Mesenchymal stem cell (in vitro differentiated cells and primary cell): ENCODE results near the gene GPAT3.
"Not testable (repeated sequence)": the region's sequence is repeated elsewhere in the genome, so short reads cannot be mapped to it uniquely, and the experiment has no call there.

Experiments used
- DNase-seq: peaks from one replicate; pipeline ENCODE4 v3.0.0-alpha.2; 2013
- H2AFZ ChIP-seq: one replicate; pipeline ENCODE4 v1.6.1; 2013; ENCODE audit warnings: low read depth, mild to moderate bottlenecking, control low read depth, inconsistent platforms, low read length, moderate library complexity
- H2AK5ac ChIP-seq: 2 replicates; pipeline ENCODE4 v1.6.1; 2013; ENCODE audit warnings: low read length, moderate library complexity, mild to moderate bottlenecking, inconsistent platforms; ENCODE audit not compliant: severe bottlenecking
- H2BK120ac ChIP-seq: one replicate; pipeline ENCODE4 v1.6.1; 2013; ENCODE audit warnings: low read depth, mild to moderate bottlenecking, inconsistent platforms, low read length, moderate library complexity
- H2BK12ac ChIP-seq, 2 experiments: one replicate each; pipeline ENCODE4 v1.6.1; 2013; ENCODE audit warnings: inconsistent platforms in 2 of 2, low read length in 2 of 2, mild to moderate bottlenecking in 2 of 2, moderate library complexity in 2 of 2, control low read depth in 1 of 2
- H2BK15ac ChIP-seq: one replicate; pipeline ENCODE4 v1.6.1; 2013; ENCODE audit warnings: mild to moderate bottlenecking, low read depth, inconsistent platforms; ENCODE audit not compliant: poor library complexity, severe bottlenecking
- H2BK5ac ChIP-seq: 2 replicates; pipeline ENCODE4 v1.6.1; 2013; ENCODE audit warnings: low read depth, mild to moderate bottlenecking, low read length, control low read depth, inconsistent platforms; ENCODE audit not compliant: poor library complexity, severe bottlenecking
- H3K14ac ChIP-seq, 2 experiments: one replicate each; pipeline ENCODE4 v1.6.1; 2013; ENCODE audit warnings: inconsistent platforms in 2 of 2, low read length in 2 of 2, control low read depth in 1 of 2, mild to moderate bottlenecking in 1 of 2, moderate library complexity in 1 of 2
- H3K18ac ChIP-seq, 2 experiments: one replicate each; pipeline ENCODE4 v1.6.1; 2013; ENCODE audit warnings: inconsistent platforms in 2 of 2, low read length in 2 of 2, control low read depth in 1 of 2, low read depth in 1 of 2, mild to moderate bottlenecking in 1 of 2
- H3K23ac ChIP-seq, 2 experiments: one replicate each; pipeline ENCODE4 v1.6.1; 2013; ENCODE audit warnings: inconsistent platforms in 2 of 2, low read length in 2 of 2, mild to moderate bottlenecking in 2 of 2, moderate library complexity in 2 of 2, control low read depth in 1 of 2
- H3K27ac ChIP-seq: 2 replicates; pipeline ENCODE4 v1.5.1; 2013; ENCODE audit warnings: mild to moderate bottlenecking, moderate library complexity, low read length, control low read depth, inconsistent platforms; ENCODE audit not compliant: poor library complexity, severe bottlenecking
- H3K27me3 ChIP-seq, 2 experiments: 2 replicates each; pipeline versions ENCODE4 v1.6.1 to v1.7.0; 2013; ENCODE audit warnings: low read length in 2 of 2, mild to moderate bottlenecking in 2 of 2, moderate library complexity in 2 of 2, control low read depth in 1 of 2, inconsistent platforms in 1 of 2; ENCODE audit not compliant: control insufficient read depth in 1 of 2, insufficient read depth in 1 of 2
- H3K36me3 ChIP-seq, 2 experiments: 2 replicates each; pipeline versions ENCODE4 v1.6.1 to v1.7.0; 2013; ENCODE audit warnings: low read length in 2 of 2, control low read depth in 1 of 2, inconsistent platforms in 1 of 2, low read depth in 1 of 2, mild to moderate bottlenecking in 1 of 2; ENCODE audit not compliant: insufficient read depth in 2 of 2, control insufficient read depth in 1 of 2
- H3K4ac ChIP-seq, 2 experiments: one replicate each; pipeline ENCODE4 v1.6.1; 2013; ENCODE audit warnings: inconsistent platforms in 2 of 2, low read length in 2 of 2, mild to moderate bottlenecking in 2 of 2, moderate library complexity in 2 of 2, control low read depth in 1 of 2, low read depth in 1 of 2
- H3K4me1 ChIP-seq: 2 replicates; pipeline ENCODE4 v1.6.1; 2013; ENCODE audit warnings: low read depth, low read length, control low read depth; ENCODE audit not compliant: control insufficient read depth, insufficient read depth
- H3K4me2 ChIP-seq: 2 replicates; pipeline ENCODE4 v1.6.1; 2013; ENCODE audit warnings: low read length, mild to moderate bottlenecking, inconsistent platforms; ENCODE audit not compliant: poor library complexity, severe bottlenecking
- H3K4me3 ChIP-seq, 2 experiments: 2 replicates each; pipeline versions ENCODE4 v1.5.1 to v1.7.0; 2013; ENCODE audit warnings: low read length in 2 of 2, mild to moderate bottlenecking in 2 of 2, control low read depth in 1 of 2, low read depth in 1 of 2; ENCODE audit not compliant: insufficient read depth in 1 of 2
- H3K79me1 ChIP-seq: replicated peaks from 2 replicates; pipeline ENCODE4 v1.6.1; 2013; ENCODE audit warnings: mild to moderate bottlenecking, control low read depth, low read length, inconsistent platforms; ENCODE audit not compliant: poor library complexity, severe bottlenecking
- H3K9ac ChIP-seq: 2 replicates; pipeline ENCODE4 v1.7.0; 2013; ENCODE audit warnings: mild to moderate bottlenecking, low read length, moderate library complexity
- H3K9me3 ChIP-seq: 2 replicates; pipeline ENCODE4 v1.7.0; 2013; ENCODE audit warnings: mild to moderate bottlenecking, low read length; ENCODE audit not compliant: control insufficient read depth
- H4K8ac ChIP-seq: one replicate; pipeline ENCODE4 v1.6.1; 2013; ENCODE audit warnings: inconsistent platforms, mild to moderate bottlenecking, low read length, moderate library complexity
- H4K91ac ChIP-seq: one replicate; pipeline ENCODE4 v1.6.1; 2013; ENCODE audit warnings: mild to moderate bottlenecking, low read length, inconsistent platforms
- WGBS: methylation state at CpG from one replicate; pipeline ENCODE4 v1.1.7; 2013; ENCODE audit warnings: mixed read lengths; 5-methylcytosine and 5-hydroxymethylcytosine counted together

The GPAT3 gene

DNA sequence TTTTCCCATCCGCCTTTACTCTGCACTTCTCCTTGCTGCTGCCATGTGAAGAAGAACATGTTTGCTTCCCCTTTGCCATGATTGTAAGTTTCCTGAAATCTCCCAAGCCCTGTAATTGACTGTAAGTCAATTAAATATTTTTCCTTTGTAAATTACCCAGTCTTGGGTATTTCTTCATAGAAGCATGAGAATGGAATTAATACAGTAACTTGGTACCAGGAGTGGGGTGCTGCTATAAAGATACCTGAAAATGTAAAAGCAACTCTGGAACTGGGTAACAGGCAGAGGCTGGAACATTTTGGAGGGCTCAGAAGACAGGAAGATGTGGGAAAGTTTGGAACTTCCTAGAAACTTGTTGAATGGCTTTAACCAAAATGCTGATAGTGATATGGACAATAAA lies 86.2 kb downstream of the GPAT3 start:
- not testable (repeated sequence) for H2BK12ac ChIP-seq, H2AFZ ChIP-seq, H3K9ac ChIP-seq, H3K27me3 ChIP-seq, H3K9me3 ChIP-seq, H3K23ac ChIP-seq, DNase-seq, H3K4me3 ChIP-seq, H4K8ac ChIP-seq, H3K4me2 ChIP-seq, H2BK120ac ChIP-seq, H2AK5ac ChIP-seq, H3K14ac ChIP-seq, H3K4me1 ChIP-seq, H2BK15ac ChIP-seq, H3K27ac ChIP-seq, H2BK5ac ChIP-seq, H3K79me1 ChIP-seq, H3K4ac ChIP-seq, H4K91ac ChIP-seq, H3K18ac ChIP-seq, H3K36me3 ChIP-seq
- WGBS = 100% methylated on average over 1 of the region's 1 CpG

DNA sequence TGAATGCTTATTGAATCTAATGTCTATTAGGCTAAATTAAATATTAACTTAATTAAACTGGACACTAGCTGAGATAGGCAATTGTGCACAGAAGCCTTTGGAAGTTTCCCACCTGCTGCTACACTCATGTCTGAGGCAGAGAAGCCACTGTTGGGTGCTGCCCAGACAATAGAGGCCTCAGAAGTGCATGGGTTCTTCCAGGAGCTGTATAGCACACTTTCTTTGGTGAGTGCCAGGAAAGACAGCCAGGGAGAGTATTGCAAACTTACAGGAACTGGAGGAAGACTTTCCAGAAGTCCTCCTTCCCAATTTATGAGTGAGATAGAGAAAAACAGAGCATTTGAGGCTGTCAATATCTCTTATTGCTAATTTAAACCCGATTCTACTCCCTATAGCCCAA lies 89.9 kb downstream of the GPAT3 start:
- H3K23ac ChIP-seq = no peak overlapping the region
- H3K79me1 ChIP-seq = no peaks in the 10 kb centered on the region
- H2AFZ ChIP-seq = no peak overlapping the region
- H2BK15ac ChIP-seq = no peak overlapping the region
- H3K4me1 ChIP-seq = peaks cover 2% of the 10 kb centered on the region
- H4K8ac ChIP-seq = no peak overlapping the region
- H2BK120ac ChIP-seq = no peak overlapping the region
- H3K4me3 ChIP-seq = no peak overlapping the region
- no peak overlapping the region for H2BK5ac ChIP-seq
- H3K36me3 ChIP-seq = no peaks in the 10 kb centered on the region
- H3K4ac ChIP-seq = no peak overlapping the region
- no peak overlapping the region for H3K27ac ChIP-seq
- no peak for DNase-seq
- no peak overlapping the region for H3K4me2 ChIP-seq
- WGBS = no CpG with 5 or more reads among the region's 1 CpG
- peaks cover 9% of the 10 kb centered on the region for H3K9me3 ChIP-seq
- no peak overlapping the region for H4K91ac ChIP-seq
- no peak overlapping the region for H3K18ac ChIP-seq
- no peak overlapping the region for H3K9ac ChIP-seq
- no peak overlapping the region for H2BK12ac ChIP-seq
- no peak overlapping the region for H3K14ac ChIP-seq
- no peaks in the 10 kb centered on the region for H3K27me3 ChIP-seq
- H2AK5ac ChIP-seq = no peak overlapping the region

DNA sequence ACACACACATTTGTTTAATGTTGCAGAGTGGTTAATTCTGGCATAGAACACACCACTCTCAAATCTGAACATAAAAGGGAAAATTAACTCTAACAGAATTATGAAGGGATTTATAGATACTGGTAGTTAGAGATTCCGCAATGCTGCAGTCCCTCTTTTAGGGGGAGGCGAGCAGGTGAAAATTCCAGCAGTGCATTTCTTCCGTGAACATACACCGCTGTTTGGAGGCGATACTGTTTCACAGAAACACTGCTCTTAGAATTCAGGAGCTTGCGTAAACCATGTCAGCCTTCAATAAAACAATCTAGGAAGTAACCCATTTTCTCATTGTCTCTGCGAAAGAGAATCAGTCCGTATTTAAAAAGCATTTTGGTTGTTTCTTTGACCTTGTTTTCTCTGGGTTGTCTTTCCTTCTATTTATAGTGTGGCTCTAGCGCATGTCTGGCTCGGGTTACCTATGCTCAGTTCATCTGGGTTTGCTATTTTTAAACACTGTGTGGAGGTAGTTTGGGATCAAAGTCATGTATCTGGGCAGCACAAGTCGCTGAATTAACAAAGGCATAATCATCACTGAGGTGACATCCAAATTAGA lies 90.4 kb downstream of the GPAT3 start:
- no peak overlapping the region for H2AFZ ChIP-seq
- H3K27me3 ChIP-seq = no peaks in the 10 kb centered on the region
- no peaks in the 10 kb centered on the region for H3K36me3 ChIP-seq
- no peak overlapping the region for H3K14ac ChIP-seq
- H3K4me3 ChIP-seq = no peak overlapping the region
- no peak overlapping the region for H3K18ac ChIP-seq
- no peak overlapping the region for H4K8ac ChIP-seq
- H4K91ac ChIP-seq = no peak overlapping the region
- H3K4me1 ChIP-seq = peaks cover 2% of the 10 kb centered on the region
- H3K9ac ChIP-seq = no peak overlapping the region
- WGBS = 89% methylated on average over 10 of the region's 11 CpGs
- no peak overlapping the region for H2BK15ac ChIP-seq
- H3K4ac ChIP-seq = no peak overlapping the region
- peaks cover 5% of the 10 kb centered on the region for H3K9me3 ChIP-seq
- no peak for DNase-seq
- H2BK120ac ChIP-seq = no peak overlapping the region
- no peak overlapping the region for H3K23ac ChIP-seq
- no peak overlapping the region for H3K4me2 ChIP-seq
- H2AK5ac ChIP-seq = no peak overlapping the region
- no peak overlapping the region for H3K27ac ChIP-seq
- no peaks in the 10 kb centered on the region for H3K79me1 ChIP-seq
- no peak overlapping the region for H2BK5ac ChIP-seq
- no peak overlapping the region for H2BK12ac ChIP-seq

DNA sequence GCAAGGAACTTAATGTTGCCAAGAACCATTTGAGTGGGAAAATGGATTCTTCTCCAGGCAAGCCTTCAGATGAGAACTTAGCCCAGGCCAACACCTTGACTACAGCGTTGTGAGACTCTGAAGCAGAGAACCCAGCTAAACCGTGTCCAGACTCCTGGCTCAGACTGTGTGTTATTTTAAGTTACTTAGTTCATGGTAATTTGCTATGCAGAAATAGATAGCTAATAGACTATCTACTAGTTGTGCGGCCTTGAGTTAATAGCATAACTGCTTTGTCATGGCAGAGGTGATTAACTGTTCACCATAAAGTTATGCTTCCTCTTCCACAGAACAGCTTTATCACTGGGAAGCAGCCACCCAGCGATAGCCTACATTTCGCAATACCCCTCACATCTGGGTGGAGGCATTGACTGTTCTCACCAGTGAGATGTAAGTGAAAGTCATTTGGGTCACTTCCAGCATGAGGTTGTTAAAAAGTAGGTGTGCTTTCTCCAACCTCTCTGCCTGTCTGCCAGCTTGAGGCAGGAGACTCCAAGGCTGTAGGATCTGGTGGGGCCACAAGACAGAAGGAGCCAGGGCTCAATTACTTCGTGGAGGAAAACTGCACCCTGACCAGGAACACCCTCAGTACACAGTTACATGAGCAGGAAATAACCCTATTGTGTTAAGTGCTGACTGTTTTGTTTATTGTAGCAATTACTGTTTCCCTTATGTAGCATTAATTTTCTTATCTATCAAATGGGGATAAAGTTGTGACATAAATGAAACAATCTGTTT lies 94.2 kb downstream of the GPAT3 start:
- H3K14ac ChIP-seq = no peak overlapping the region
- peak overlapping the region; percentile 57 for H4K8ac ChIP-seq
- H3K4ac ChIP-seq = no peak overlapping the region
- H3K4me2 ChIP-seq = no peak overlapping the region
- H3K4me3 ChIP-seq = no peak overlapping the region
- H3K23ac ChIP-seq = no peak overlapping the region
- no peak overlapping the region for H2BK15ac ChIP-seq
- H3K9ac ChIP-seq = no peak overlapping the region
- no peaks in the 10 kb centered on the region for H3K9me3 ChIP-seq
- peak; percentile 69 for DNase-seq
- peak overlapping the region; percentile 65 for H4K91ac ChIP-seq
- no peaks in the 10 kb centered on the region for H3K79me1 ChIP-seq
- H3K18ac ChIP-seq = peak overlapping the region; percentile 10 to 81
- H2BK120ac ChIP-seq = no peak overlapping the region
- H2BK12ac ChIP-seq = peak overlapping the region; percentile 87 to 94
- H3K27ac ChIP-seq = no peak overlapping the region
- WGBS = 54% methylated on average over 6 of the region's 6 CpGs
- H3K27me3 ChIP-seq = no peaks in the 10 kb centered on the region
- no peaks in the 10 kb centered on the region for H3K36me3 ChIP-seq
- no peak overlapping the region for H2AK5ac ChIP-seq
- peaks cover 2% of the 10 kb centered on the region for H3K4me1 ChIP-seq
- no peak overlapping the region for H2BK5ac ChIP-seq
- H2AFZ ChIP-seq = peak overlapping the region; percentile 3
